ENCODE measurements around the gene MAN2B2.

- no peak for TF ChIP-seq CTCF (IDR thresholded peaks at IDR 0.05)
- no peak for TF ChIP-seq POLR2A (IDR thresholded peaks at IDR 0.05)
- no peak for TF ChIP-seq EP300 (IDR thresholded peaks at IDR 0.05)
These were observed 93.4 kb downstream of the MAN2B2 start for GRCh38 chr4:6668391-6668790.
